ENCODE measurements around the gene MYMK.

Gene MYMK

GRCh38 chr9:133556354-133556753 is 31.6 kb upstream of the MYMK start:
- H3K4me1 Mint-ChIP-seq, result peaks cover 34% of the 10 kb centered on the region
- no peak overlapping the region for H3K4me3 Mint-ChIP-seq
- TF ChIP-seq CTCF (IDR thresholded peaks at IDR 0.05; ENCODE audit: unreplicated experiment in 3 of 3), result no peak
- no peaks in the 10 kb centered on the region for H3K9me3 Mint-ChIP-seq
- no peaks in the 10 kb centered on the region for H3K36me3 Mint-ChIP-seq (ENCODE audit: low read depth)
- H3K27ac Mint-ChIP-seq, result peak overlapping the region in 1 of 3 experiments; percentile 80
- peaks cover 14% of the 10 kb centered on the region for H3K27me3 Mint-ChIP-seq (ENCODE audit: low read depth)

DNA sequence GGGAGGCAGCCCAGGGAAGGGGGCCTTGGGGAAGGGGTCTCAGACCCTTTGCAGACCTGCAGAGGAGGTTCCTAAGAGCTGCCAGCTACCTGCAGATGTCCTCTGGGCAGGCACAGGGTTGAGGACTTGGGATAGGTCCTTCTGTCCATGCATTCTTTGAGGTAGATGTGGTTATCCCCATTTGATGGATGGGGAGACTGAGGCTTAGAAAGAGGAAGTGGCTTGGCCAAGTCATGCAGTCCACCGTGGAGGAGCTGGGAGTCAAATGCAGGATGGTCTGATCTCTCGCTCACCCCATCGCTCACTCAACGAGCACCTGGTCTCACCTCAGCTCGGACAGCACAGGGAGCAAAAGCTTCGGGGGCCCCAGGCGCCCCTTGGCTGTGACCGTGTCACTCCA is 30.0 kb upstream of the MYMK start:
- Mint-ChIP-seq H3K9me3 (no peaks in the 10 kb centered on the region), H3K36me3 (ENCODE audit: low read depth) (no peaks in the 10 kb centered on the region), H3K4me3 (no peak overlapping the region), H3K4me1 (peaks cover 32% of the 10 kb centered on the region), H3K27ac (no peak overlapping the region), H3K27me3 (ENCODE audit: low read depth) (peaks cover 12% of the 10 kb centered on the region)
- no peak for TF ChIP-seq CTCF (IDR thresholded peaks at IDR 0.05; ENCODE audit: unreplicated experiment in 3 of 3)

- Mint-ChIP-seq H3K4me3 (no peak overlapping the region), H3K4me1 (peaks cover 30% of the 10 kb centered on the region), H3K27ac (no peak overlapping the region), H3K27me3 (ENCODE audit: low read depth) (peaks cover 11% of the 10 kb centered on the region), H3K9me3 (no peaks in the 10 kb centered on the region), H3K36me3 (ENCODE audit: low read depth) (no peaks in the 10 kb centered on the region)
- TF ChIP-seq CTCF (IDR thresholded peaks at IDR 0.05; ENCODE audit: unreplicated experiment in 3 of 3), result no peak
These were observed 29.4 kb upstream of the MYMK start for GRCh38 chr9:133553973-133554713.

DNA sequence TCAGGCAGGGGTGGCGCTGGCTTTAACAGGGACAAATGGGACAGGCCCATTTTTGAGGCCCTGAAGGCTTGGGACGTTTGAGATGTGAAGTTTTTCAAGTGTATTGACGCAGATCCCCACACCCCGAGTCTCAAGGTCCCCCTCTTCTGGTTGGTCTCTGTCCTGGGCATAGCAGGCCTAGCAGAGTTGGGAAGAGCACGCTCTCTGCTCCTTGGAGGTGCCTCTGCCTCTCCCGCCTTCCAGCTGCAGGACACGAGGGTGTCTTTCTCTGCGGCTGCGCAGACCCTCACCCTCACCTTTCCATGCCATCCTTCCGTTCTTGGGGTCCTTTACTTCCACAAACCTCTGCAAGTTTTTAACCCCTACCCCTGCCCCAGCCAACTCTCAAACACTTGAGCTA is 28.4 kb upstream of the MYMK start:
- Mint-ChIP-seq H3K36me3 (ENCODE audit: low read depth) (no peaks in the 10 kb centered on the region), H3K27me3 (ENCODE audit: low read depth) (peaks cover 11% of the 10 kb centered on the region), H3K27ac (no peak overlapping the region), H3K4me3 (no peak overlapping the region), H3K4me1 (peaks cover 19% of the 10 kb centered on the region), H3K9me3 (no peaks in the 10 kb centered on the region)
- no peak for TF ChIP-seq CTCF (IDR thresholded peaks at IDR 0.05; ENCODE audit: unreplicated experiment in 3 of 3)

DNA sequence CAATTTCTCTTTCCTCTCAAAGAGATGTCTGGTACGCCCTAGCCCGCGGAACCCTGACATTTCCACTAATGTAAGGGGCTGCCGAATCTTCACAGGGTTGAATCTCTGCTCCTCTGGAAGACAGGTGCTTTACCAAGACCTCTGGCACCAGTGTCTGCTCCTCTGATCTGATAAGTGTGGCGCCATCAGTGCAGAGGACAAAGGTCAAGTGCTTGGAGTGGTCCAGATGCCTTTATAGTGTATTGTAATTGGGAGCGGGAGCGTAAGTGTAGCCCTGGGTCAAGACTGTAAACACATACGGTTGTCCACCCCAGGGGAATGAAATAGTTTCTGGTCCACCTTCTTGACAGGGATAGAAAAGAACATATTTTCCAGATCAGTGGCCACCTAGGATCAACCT is 27.5 kb upstream of the MYMK start:
- TF ChIP-seq CTCF (IDR thresholded peaks at IDR 0.05; ENCODE audit: unreplicated experiment in 3 of 3), result no peak
- Mint-ChIP-seq H3K4me3 (no peak overlapping the region), H3K27ac (no peak overlapping the region), H3K9me3 (no peaks in the 10 kb centered on the region), H3K4me1 (peaks cover 15% of the 10 kb centered on the region), H3K27me3 (ENCODE audit: low read depth) (peaks cover 12% of the 10 kb centered on the region), H3K36me3 (ENCODE audit: low read depth) (no peaks in the 10 kb centered on the region)

GRCh38 chr9:133551446-133551845 is 26.7 kb upstream of the MYMK start:
- no peaks in the 10 kb centered on the region for H3K9me3 Mint-ChIP-seq
- no peak overlapping the region for H3K4me3 Mint-ChIP-seq
- H3K27ac Mint-ChIP-seq, result peak overlapping the region in 2 of 3 experiments; percentile 10 to 55
- H3K36me3 Mint-ChIP-seq (ENCODE audit: low read depth), result no peaks in the 10 kb centered on the region
- H3K4me1 Mint-ChIP-seq, result peaks cover 17% of the 10 kb centered on the region
- no peak for TF ChIP-seq CTCF (IDR thresholded peaks at IDR 0.05; ENCODE audit: unreplicated experiment in 3 of 3)
- peaks cover 14% of the 10 kb centered on the region for H3K27me3 Mint-ChIP-seq (ENCODE audit: low read depth)

Measured in nephron (organoid).